ENCODE results near the gene SUGP2. TPM values are rescaled to one million over a fixed set of nuclear protein-coding genes. Genes with fewer than 3 reads are reported as not detected.

The SUGP2 gene
- total and polyA plus RNA-seq, 2 of the 13 experiments (the other 11 are each of a cell fraction or from before 2014, with no cell fraction given) = 40.6 to 57.7 TPM

GRCh38 chr19:19033426-19034203, at the start of gene SUGP2, which contains the start of gene ARMC6 (continued):
- peak; percentile 94 for TF ChIP-seq RBFOX2 (IDR thresholded peaks at IDR 0.05; ENCODE audit: low read depth, low read length)
- peak; percentile 99 for TF ChIP-seq TGIF2 (CRISPR knock-in tag; IDR thresholded peaks at IDR 0.05)
- TF ChIP-seq HMGA1 (CRISPR knock-in tag; conservative IDR thresholded peaks at IDR 0.05) = no peak
- peak; percentile 51; the same call in 1 of the 2 replicates for TF ChIP-seq ZNF614 (CRISPR knock-in tag; IDR thresholded peaks at IDR 0.05; ENCODE audit: borderline replicate concordance)
- no peak for TF ChIP-seq EHMT2 (IDR thresholded peaks at IDR 0.05; ENCODE audit: borderline replicate concordance, low read depth, low read length)
- TF ChIP-seq, protein P1, sequence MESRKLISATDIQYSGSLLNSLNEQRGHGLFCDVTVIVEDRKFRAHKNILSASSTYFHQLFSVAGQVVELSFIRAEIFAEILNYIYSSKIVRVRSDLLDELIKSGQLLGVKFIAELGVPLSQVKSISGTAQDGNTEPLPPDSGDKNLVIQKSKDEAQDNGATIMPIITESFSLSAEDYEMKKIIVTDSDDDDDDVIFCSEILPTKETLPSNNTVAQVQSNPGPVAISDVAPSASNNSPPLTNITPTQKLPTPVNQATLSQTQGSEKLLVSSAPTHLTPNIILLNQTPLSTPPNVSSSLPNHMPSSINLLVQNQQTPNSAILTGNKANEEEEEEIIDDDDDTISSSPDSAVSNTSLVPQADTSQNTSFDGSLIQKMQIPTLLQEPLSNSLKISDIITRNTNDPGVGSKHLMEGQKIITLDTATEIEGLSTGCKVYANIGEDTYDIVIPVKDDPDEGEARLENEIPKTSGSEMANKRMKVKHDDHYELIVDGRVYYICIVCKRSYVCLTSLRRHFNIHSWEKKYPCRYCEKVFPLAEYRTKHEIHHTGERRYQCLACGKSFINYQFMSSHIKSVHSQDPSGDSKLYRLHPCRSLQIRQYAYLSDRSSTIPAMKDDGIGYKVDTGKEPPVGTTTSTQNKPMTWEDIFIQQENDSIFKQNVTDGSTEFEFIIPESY (CRISPR knock-in tag; IDR thresholded peaks at IDR 0.05) = 0 out of 2 replicates have a peak, but pooled peaks have one; percentile 27
- peak; percentile 83; the same call in 1 of the 2 replicates for TF ChIP-seq ZNF740 (CRISPR knock-in tag; IDR thresholded peaks at IDR 0.05)
- TF ChIP-seq ZKSCAN5 (CRISPR knock-in tag; IDR thresholded peaks at IDR 0.05) = no peak
- no peak; the same call in 1 of the 2 replicates for TF ChIP-seq ZSCAN21 (CRISPR knock-in tag; IDR thresholded peaks at IDR 0.05; ENCODE audit: borderline replicate concordance)
- TF ChIP-seq SIN3A (IDR thresholded peaks at IDR 0.05; ENCODE audit: borderline replicate concordance, low read depth, low read length) = peak; percentile 69; the same call in 1 of the 2 replicates
- no peak; the same call in 1 of the 2 replicates for TF ChIP-seq ZNF432 (CRISPR knock-in tag; IDR thresholded peaks at IDR 0.05; ENCODE audit: borderline replicate concordance)
- TF ChIP-seq NFKB2 (CRISPR knock-in tag; IDR thresholded peaks at IDR 0.05; ENCODE audit: borderline replicate concordance) = peak; percentile 93
- TF ChIP-seq RBM39 (IDR thresholded peaks at IDR 0.05; ENCODE audit: low read depth, low read length, poor library complexity, severe bottlenecking) = peak; percentile 78
- peak; percentile 78; the same call in 1 of the 2 replicates for TF ChIP-seq ZFP41 (CRISPR knock-in tag; IDR thresholded peaks at IDR 0.05; ENCODE audit: borderline replicate concordance)
- no peak for TF ChIP-seq HNF4A (CRISPR knock-in tag; IDR thresholded peaks at IDR 0.05)
- peak; percentile 65 for TF ChIP-seq HNRNPK (IDR thresholded peaks at IDR 0.05; ENCODE audit: low read depth, low read length, poor library complexity, severe bottlenecking)
- no peak for TF ChIP-seq ATF1 (CRISPR knock-in tag; IDR thresholded peaks at IDR 0.05)
- peak; percentile 91 for TF ChIP-seq GATAD1 (CRISPR knock-in tag; IDR thresholded peaks at IDR 0.05)
- TF ChIP-seq DPF2 (CRISPR knock-in tag; IDR thresholded peaks at IDR 0.05; ENCODE audit: borderline replicate concordance, low read depth) = no peak
- TF ChIP-seq, protein P2, sequence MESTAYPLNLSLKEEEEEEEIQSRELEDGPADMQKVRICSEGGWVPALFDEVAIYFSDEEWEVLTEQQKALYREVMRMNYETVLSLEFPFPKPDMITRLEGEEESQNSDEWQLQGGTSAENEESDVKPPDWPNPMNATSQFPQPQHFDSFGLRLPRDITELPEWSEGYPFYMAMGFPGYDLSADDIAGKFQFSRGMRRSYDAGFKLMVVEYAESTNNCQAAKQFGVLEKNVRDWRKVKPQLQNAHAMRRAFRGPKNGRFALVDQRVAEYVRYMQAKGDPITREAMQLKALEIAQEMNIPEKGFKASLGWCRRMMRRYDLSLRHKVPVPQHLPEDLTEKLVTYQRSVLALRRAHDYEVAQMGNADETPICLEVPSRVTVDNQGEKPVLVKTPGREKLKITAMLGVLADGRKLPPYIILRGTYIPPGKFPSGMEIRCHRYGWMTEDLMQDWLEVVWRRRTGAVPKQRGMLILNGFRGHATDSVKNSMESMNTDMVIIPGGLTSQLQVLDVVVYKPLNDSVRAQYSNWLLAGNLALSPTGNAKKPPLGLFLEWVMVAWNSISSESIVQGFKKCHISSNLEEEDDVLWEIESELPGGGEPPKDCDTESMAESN (CRISPR knock-in tag; conservative IDR thresholded peaks at IDR 0.05) = peak; percentile 94
- 0 out of 4 replicates have a peak, but pooled peaks of 1 of the 2 experiments have one; percentile 7 for TF ChIP-seq NR2F1 (CRISPR knock-in tag; IDR thresholded peaks at IDR 0.05)
- TF ChIP-seq ZBTB8A (CRISPR knock-in tag; IDR thresholded peaks at IDR 0.05; ENCODE audit: borderline replicate concordance, low read depth) = no peak
